Prostate gland (tissue), 2 donors: ENCODE measurements around the gene BNC2. TPM values are rescaled to one million over a fixed set of nuclear protein-coding genes. Genes with fewer than 3 reads are reported as not detected.

Experiments used
- DNase-seq: peaks from one replicate; pipeline ENCODE4 v3.0.0-alpha.2; 2019; ENCODE audit warnings: low spot score
- H3K27ac ChIP-seq, 2 donors: fragments of 200-600 bp; sonication (generic); 2 replicates each; pipeline ENCODE4 v1.5.1; 2017 to 2019
- H3K27me3 ChIP-seq: fragments of 200-600 bp; sonication (generic); replicated peaks from 2 replicates; pipeline ENCODE4 v1.5.1; 2019; ENCODE audit not compliant: insufficient read depth
- H3K36me3 ChIP-seq, 2 donors: fragments of 200-600 bp; sonication (generic); 1 replicate in 1 of 2; 2 replicates in 1 of 2; pipeline versions ENCODE4 v1.5.1 to v1.8.1; 2017 to 2019
- H3K4me1 ChIP-seq: fragments of 200-600 bp; sonication (generic); replicated peaks from 2 replicates; pipeline ENCODE4 v1.5.1; 2019
- H3K4me3 ChIP-seq, 2 donors: fragments of 200-600 bp; sonication (generic); 2 replicates each; pipeline ENCODE4 v1.5.1; 2017 to 2019
- H3K9me3 ChIP-seq: fragments of 200-600 bp; sonication (generic); 2 replicates; pipeline ENCODE4 v1.5.1; 2017
- POLR2A ChIP-seq: fragments of 450-650 bp; IDR thresholded peaks from one replicate; pipeline ENCODE4 v1.6.1; 2016; ENCODE audit warnings: antibody characterized with exemption, mild to moderate bottlenecking
- POLR2AphosphoS5 ChIP-seq: sonication (generic); formaldehyde crosslinking; IDR thresholded peaks from one replicate; pipeline ENCODE4 v1.6.1; 2017; ENCODE audit warnings: antibody characterized with exemption
- WGBS: methylation state at CpG from one replicate; pipeline ENCODE4 v1.1.5; 2018; 5-methylcytosine and 5-hydroxymethylcytosine counted together
- intact Hi-C: fragments of 100-400 bp; cut with DNase I; formaldehyde crosslinking; loops from one replicate; pipeline ENCODE4 v1.14.2; 2022
- total RNA-seq, 2 donors: library from RNA; depleted of rRNA; stranded (reverse); fragments of >200 nt; gene quantifications; one replicate each; pipeline ENCODE4 v1.1.0, GENCODE V29; 2016
- TF ChIP-seq, protein P1 (sequence below), 4 experiments: fragments of 200-600 bp in 2 of 4; fragments of 450-650 bp in 2 of 4; sonication (generic) in 2 of 4; IDR thresholded peaks; 1 replicate in 3 of 4; 2 replicates in 1 of 4; pipeline ENCODE4 v1.5.1; 2016 to 2019; ENCODE audit warnings: antibody characterized with exemption in 4 of 4, mild to moderate bottlenecking in 2 of 4, moderate library complexity in 2 of 4

BNC2 gene
- total RNA-seq, 2 donors from 2014 or later = 4.9 to 37.2 TPM

DNA sequence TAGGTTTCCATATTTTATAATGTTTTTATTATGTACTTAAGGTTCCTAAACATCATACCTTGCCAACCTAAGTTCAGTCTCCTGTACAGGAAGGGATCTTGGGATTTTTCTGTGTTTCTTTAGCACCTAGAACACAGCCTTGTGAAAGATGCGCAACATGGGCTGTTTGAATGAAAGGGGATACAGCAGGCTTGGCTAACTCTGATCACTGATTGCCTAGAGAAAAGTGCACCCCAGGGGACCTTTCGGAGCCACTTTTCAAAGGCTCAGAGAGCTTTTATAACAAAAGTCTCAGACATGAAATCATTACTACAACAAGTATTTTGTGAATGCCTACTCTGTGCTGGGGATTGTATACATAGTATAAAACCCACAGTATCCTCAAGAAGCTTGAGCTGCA is 261.6 kb downstream of the BNC2 start:
- intact Hi-C loops = no loop called here
- TF ChIP-seq, protein P1, sequence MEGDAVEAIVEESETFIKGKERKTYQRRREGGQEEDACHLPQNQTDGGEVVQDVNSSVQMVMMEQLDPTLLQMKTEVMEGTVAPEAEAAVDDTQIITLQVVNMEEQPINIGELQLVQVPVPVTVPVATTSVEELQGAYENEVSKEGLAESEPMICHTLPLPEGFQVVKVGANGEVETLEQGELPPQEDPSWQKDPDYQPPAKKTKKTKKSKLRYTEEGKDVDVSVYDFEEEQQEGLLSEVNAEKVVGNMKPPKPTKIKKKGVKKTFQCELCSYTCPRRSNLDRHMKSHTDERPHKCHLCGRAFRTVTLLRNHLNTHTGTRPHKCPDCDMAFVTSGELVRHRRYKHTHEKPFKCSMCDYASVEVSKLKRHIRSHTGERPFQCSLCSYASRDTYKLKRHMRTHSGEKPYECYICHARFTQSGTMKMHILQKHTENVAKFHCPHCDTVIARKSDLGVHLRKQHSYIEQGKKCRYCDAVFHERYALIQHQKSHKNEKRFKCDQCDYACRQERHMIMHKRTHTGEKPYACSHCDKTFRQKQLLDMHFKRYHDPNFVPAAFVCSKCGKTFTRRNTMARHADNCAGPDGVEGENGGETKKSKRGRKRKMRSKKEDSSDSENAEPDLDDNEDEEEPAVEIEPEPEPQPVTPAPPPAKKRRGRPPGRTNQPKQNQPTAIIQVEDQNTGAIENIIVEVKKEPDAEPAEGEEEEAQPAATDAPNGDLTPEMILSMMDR (IDR thresholded peaks at IDR 0.05) = no peak
- TF ChIP-seq POLR2AphosphoS5 (no peak), POLR2A (no peak)
- Histone ChIP-seq H3K4me3 (no peak overlapping the region), H3K9me3 (no peaks in the 10 kb centered on the region), H3K27me3 (no peaks in the 10 kb centered on the region), H3K4me1 (no peaks in the 10 kb centered on the region), H3K36me3 (no peaks in the 10 kb centered on the region), H3K27ac (no peak overlapping the region)
- DNase-seq = no peak
- 96% methylated on average over 2 of the region's 2 CpGs for WGBS

DNA sequence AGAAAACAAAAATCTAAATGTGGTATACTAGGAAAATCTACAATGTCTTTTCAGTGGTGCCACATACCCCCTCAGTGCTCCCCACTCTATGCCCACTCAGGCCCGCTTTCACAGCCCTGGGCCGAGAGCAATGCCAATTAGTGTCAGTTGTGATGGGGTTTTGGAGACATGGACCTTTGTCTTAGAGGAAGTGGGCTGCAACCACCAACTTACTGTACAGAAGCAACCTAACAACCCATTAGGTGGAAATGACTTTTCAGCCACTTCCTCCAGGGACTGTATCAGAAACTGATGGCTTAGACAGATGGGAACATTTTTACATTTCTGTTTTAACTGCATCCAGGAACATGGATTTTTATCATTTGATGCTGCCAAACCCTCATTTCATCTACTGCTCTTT is 268.0 kb downstream of the BNC2 start:
- Histone ChIP-seq H3K4me3 (no peak overlapping the region), H3K36me3 (no peaks in the 10 kb centered on the region), H3K27ac (no peak overlapping the region), H3K27me3 (no peaks in the 10 kb centered on the region), H3K9me3 (no peaks in the 10 kb centered on the region), H3K4me1 (no peaks in the 10 kb centered on the region)
- TF ChIP-seq POLR2A (no peak), POLR2AphosphoS5 (no peak)
- TF ChIP-seq, protein P1 (IDR thresholded peaks at IDR 0.05) = no peak
- no peak for DNase-seq
- intact Hi-C loops = no loop called here
- WGBS = 84% methylated on average over 2 of the region's 2 CpGs

DNA sequence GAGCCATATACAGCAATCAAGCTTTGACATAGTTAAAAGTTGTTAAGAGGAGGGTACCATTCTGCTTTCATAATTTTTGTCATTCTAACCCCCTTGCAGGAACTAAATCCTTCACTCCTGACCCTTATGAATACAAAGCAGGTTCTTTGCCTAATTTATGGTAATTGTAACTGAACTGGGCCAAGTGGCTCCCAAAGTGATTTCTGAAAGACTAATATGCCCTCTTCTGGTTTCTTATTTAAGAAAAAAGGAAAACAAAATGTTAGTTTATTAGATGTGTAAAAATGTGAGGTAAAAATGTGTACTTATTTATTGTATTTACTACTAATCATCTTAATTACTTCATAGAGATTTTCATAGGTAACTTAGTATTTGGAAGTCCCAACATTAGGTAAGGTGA is 268.5 kb downstream of the BNC2 start:
- TF ChIP-seq, protein P1 (IDR thresholded peaks at IDR 0.05) = no peak
- no peak for TF ChIP-seq POLR2A
- TF ChIP-seq POLR2AphosphoS5 = no peak
- H3K36me3 ChIP-seq = no peaks in the 10 kb centered on the region
- H3K27me3 ChIP-seq = no peaks in the 10 kb centered on the region
- no peaks in the 10 kb centered on the region for H3K4me1 ChIP-seq
- H3K9me3 ChIP-seq = no peaks in the 10 kb centered on the region
- H3K27ac ChIP-seq = no peak overlapping the region
- H3K4me3 ChIP-seq = no peak overlapping the region
- no peak for DNase-seq
- intact Hi-C loops = no loop called here

DNA sequence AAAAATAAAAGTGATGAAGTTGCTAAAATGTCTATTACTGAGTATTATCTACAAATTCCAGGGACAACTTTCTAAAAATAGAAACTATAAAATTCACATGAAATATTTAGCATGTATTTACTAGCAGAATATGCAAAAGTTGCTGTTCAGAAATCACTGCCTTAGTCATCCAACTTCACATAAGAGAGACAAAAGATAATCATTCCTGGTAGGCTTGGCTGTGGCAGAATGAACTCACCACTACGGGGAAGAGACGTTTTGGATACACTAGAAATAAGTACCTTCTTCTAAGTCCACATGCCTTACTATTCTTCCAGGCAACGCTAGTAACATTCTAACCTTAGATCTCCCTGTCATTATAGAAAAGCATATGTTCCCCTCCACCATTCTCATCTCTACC is 272.2 kb downstream of the BNC2 start:
- H3K27ac ChIP-seq = no peak overlapping the region
- no peak for DNase-seq
- intact Hi-C loops = no loop called here
- H3K27me3 ChIP-seq = no peaks in the 10 kb centered on the region
- H3K4me1 ChIP-seq = no peaks in the 10 kb centered on the region
- TF ChIP-seq POLR2AphosphoS5 = no peak
- TF ChIP-seq, protein P1 (IDR thresholded peaks at IDR 0.05) = no peak
- H3K4me3 ChIP-seq = no peak overlapping the region
- no peaks in the 10 kb centered on the region for H3K36me3 ChIP-seq
- WGBS = 70% methylated on average over 3 of the region's 3 CpGs
- no peaks in the 10 kb centered on the region for H3K9me3 ChIP-seq

DNA sequence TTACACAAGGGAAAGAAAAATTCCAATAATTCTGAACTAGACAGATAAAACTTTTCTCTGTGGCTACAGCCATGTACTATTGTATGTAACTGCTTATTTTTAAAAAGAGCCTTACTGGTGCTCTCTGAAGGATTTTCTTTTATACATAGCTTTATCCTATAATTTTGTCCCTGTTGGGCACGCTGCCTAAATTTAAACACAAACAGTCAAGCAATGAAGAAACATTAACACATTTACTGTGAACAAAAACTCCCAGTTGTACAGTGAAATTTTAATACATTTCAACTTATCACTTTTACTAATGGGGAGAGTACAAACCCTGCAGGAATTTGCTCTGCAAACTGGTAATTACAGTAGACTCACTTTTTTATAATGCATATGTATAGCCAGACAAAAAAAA is 273.3 kb downstream of the BNC2 start:
- no peaks in the 10 kb centered on the region for H3K36me3 ChIP-seq
- WGBS = 87% methylated on average over 1 of the region's 1 CpG
- intact Hi-C loops = no loop called here
- no peak overlapping the region for H3K27ac ChIP-seq
- H3K27me3 ChIP-seq = no peaks in the 10 kb centered on the region
- no peak for TF ChIP-seq POLR2AphosphoS5
- TF ChIP-seq, protein P1 (IDR thresholded peaks at IDR 0.05) = no peak
- no peak for TF ChIP-seq POLR2A
- no peaks in the 10 kb centered on the region for H3K4me1 ChIP-seq
- no peak for DNase-seq
- no peak overlapping the region for H3K4me3 ChIP-seq
- no peaks in the 10 kb centered on the region for H3K9me3 ChIP-seq
